HG03064 (cell line): Measurements from ENCODE around the gene THSD8.
A peak's percentile ranks its signal among the peaks of the same experiment; 100 is the strongest.

Experiments used
- ATAC-seq: cut with Tn5 transposase; IDR thresholded peaks from one replicate; pipeline ENCODE4 v1.9.1; 2021; ENCODE audit warnings: low read depth; ENCODE audit not compliant: unreplicated experiment

The THSD8 gene

GRCh38 chr19:12779162-12779993 is 22.5 kb upstream of the THSD8 start:
- no peak for ATAC-seq

- no peak for ATAC-seq
Measured at GRCh38 chr19:12782174-12782423, 19.8 kb upstream of the THSD8 start.

- ATAC-seq, result no peak
Measured at GRCh38 chr19:12782424-12783290, 19.2 kb upstream of the THSD8 start.

- no peak for ATAC-seq
Measured at GRCh38 chr19:12783291-12783848, 18.5 kb upstream of the THSD8 start.

DNA sequence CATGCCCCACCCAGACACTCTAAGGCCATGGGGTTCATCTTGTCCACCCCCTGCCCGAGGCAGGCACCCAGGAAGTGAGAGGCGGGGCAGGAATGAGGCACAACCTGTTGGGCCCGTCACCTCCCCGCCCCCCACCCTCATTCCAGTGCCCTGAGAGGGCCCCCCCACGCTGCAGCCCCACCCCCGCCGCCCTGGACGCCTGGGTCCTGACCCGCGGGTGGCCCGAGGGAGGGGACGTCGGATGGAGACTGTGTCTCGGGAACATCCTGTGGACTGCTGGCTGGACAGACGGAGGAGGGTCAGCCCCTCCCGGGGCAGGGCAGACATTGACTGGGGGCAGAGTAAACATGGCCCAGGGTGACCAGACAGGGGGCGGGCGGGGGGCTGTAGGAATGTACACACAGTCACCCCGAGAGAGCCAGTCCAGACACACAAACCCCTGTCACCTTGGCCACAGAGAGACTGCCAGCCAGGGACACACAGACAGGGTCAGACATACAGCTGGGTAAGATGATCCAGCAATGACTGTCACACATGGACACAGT is 17.9 kb upstream of the THSD8 start:
- no peak for ATAC-seq

DNA sequence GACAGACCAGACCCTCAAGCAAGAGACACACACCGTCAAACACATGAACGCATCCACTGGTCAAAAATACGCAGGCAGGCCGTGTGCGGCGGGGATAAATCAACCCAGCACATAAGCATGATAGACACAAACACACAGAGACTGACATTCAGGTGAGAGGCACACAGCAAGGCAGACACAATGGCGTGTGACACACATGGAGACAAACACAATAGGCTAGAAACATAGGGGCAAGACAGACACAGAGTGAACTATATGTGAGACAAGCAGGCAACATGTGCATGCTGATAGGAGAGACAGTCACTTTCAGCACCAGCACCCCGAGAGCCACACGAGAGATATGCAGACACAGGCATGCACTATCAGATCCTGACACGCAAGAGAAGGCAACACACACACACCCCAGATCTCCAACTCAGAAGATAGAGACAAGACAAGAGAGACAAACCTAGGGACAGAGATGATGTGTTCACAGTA is 17.4 kb upstream of the THSD8 start:
- ATAC-seq, result no peak

GRCh38 chr19:12784871-12785430 is 16.9 kb upstream of the THSD8 start:
- no peak for ATAC-seq

GRCh38 chr19:12785431-12786031 is 16.3 kb upstream of the THSD8 start:
- ATAC-seq, result no peak

GRCh38 chr19:12786141-12786870 is 15.6 kb upstream of the THSD8 start:
- ATAC-seq, result no peak

GRCh38 chr19:12786952-12787351 is 14.9 kb upstream of the THSD8 start:
- ATAC-seq, result no peak

GRCh38 chr19:12787458-12787857 is 14.4 kb upstream of the THSD8 start:
- no peak for ATAC-seq

- ATAC-seq, result no peak
Measured at GRCh38 chr19:12788042-12788681, 13.7 kb upstream of the THSD8 start.

GRCh38 chr19:12788682-12789097 is 13.2 kb upstream of the THSD8 start:
- no peak for ATAC-seq

DNA sequence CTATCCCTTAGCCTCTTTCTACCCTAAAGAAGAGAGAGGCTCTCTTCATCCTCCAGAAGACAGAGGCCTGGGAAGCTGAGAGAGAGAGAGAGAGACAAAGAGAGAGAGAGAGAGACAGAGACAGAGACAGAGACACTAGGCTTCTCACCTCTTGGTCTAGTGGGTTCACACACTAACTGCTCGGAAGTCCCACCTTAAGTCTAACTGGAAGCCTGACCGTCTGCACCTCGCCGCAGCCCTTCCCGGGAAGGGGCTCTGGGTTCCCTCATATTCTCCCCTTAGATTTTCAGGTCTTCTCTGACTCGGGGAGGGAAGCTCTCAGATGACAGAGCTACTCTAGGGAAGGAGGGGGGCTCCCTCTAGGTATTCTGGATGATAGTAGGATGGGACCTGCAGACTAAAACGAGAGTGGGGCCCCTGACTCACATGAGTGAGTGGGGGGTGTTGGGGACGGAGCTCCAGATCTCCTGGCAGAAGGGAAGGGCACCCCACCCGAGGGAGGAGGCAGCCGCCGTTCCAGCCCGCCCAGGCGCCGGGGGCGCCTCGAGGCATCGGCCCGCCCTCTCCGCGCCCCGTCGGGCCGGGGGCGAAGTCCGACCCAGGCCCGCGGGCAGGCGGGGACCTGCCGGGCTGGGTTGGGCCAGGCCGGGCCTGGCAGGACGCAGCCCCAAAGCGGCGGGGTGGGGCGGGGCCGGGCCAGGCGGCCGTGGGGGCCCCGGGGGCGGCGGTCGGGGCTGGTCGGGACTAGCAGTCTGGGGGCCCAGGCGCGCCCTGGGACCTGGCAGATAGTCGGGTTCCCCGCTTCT is 12.6 kb upstream of the THSD8 start:
- no peak for ATAC-seq

GRCh38 chr19:12789904-12790619 is 11.8 kb upstream of the THSD8 start:
- ATAC-seq, result peak; percentile 46

GRCh38 chr19:12790628-12791344 is 11.1 kb upstream of the THSD8 start:
- no peak for ATAC-seq

GRCh38 chr19:12791345-12792050 is 10.4 kb upstream of the THSD8 start, which contains the start of gene JUNB:
JUNB (plus strand) TSS chr19:12791486; CDS start chr19:12791772, 286 bp downstream.
- no peak for ATAC-seq
